DOHH2 (cell line): ENCODE measurements around the gene TRIM75.
"Not testable (repeated sequence)": the region's sequence is repeated elsewhere in the genome, so short reads cannot be mapped to it uniquely, and the experiment has no call there.

Experiments
- H3F3A ChIP-seq: fragments of 200-600 bp; sonication (generic), shearing (Covaris generic); 2 replicates; pipeline ENCODE4 v1.6.0; 2016; ENCODE audit warnings: antibody characterized with exemption, mild to moderate bottlenecking; ENCODE audit not compliant: control insufficient read depth, insufficient read depth
- H3K27ac ChIP-seq: fragments of 200-600 bp; sonication (generic); 2 replicates; pipeline ENCODE4 v1.5.1; 2014; ENCODE audit warnings: low read depth, mild to moderate bottlenecking, low read length, moderate library complexity
- H3K27me3 ChIP-seq: fragments of 200-600 bp; sonication (generic); 2 replicates; pipeline ENCODE4 v1.6.1; 2014; ENCODE audit warnings: mild to moderate bottlenecking, low read length, mixed read lengths; ENCODE audit not compliant: control insufficient read depth
- H3K36me3 ChIP-seq: fragments of 200-600 bp; sonication (generic); 2 replicates; pipeline ENCODE4 v1.6.1; 2014; ENCODE audit warnings: mild to moderate bottlenecking, low read length, moderate library complexity, mixed read lengths; ENCODE audit not compliant: control insufficient read depth
- H3K4me1 ChIP-seq: fragments of 200-600 bp; sonication (generic); 2 replicates; pipeline ENCODE4 v1.6.1; 2014; ENCODE audit warnings: mild to moderate bottlenecking, low read length, mixed read lengths; ENCODE audit not compliant: control insufficient read depth
- H3K4me2 ChIP-seq: fragments of 200-600 bp; sonication (generic); 2 replicates; pipeline ENCODE4 v1.6.0; 2014; ENCODE audit warnings: mild to moderate bottlenecking, low read length, moderate library complexity
- H3K4me3 ChIP-seq: fragments of 200-600 bp; sonication (generic); 2 replicates; pipeline ENCODE4 v1.5.1; 2014; ENCODE audit warnings: mild to moderate bottlenecking, low read length, mixed read lengths
- H3K79me2 ChIP-seq: fragments of 200-600 bp; sonication (generic); 2 replicates; pipeline ENCODE4 v1.6.1; 2014; ENCODE audit warnings: mild to moderate bottlenecking, low read length, mixed read lengths; ENCODE audit not compliant: control insufficient read depth
- H3K9me2 ChIP-seq: fragments of 200-600 bp; sonication (generic); replicated peaks from 2 replicates; pipeline ENCODE4 v1.6.1; 2014; ENCODE audit warnings: mild to moderate bottlenecking, low read length, mixed read lengths; ENCODE audit not compliant: control insufficient read depth
- H3K9me3 ChIP-seq: fragments of 200-600 bp; sonication (generic); 2 replicates; pipeline ENCODE4 v1.6.1; 2014; ENCODE audit warnings: antibody characterized with exemption, low read length, mixed read lengths; ENCODE audit not compliant: control insufficient read depth, insufficient read depth
- H4K20me1 ChIP-seq: fragments of 200-600 bp; sonication (generic); 2 replicates; pipeline ENCODE4 v1.6.0; 2014; ENCODE audit warnings: low read depth, mild to moderate bottlenecking, antibody characterized with exemption, low read length, moderate library complexity; ENCODE audit not compliant: control insufficient read depth, insufficient read depth
- CTCF ChIP-seq: fragments of 200-600 bp; sonication (generic); IDR thresholded peaks from one replicate; pipeline ENCODE4 v1.5.1; 2014; ENCODE audit warnings: antibody characterized with exemption, mild to moderate bottlenecking, low read depth, low read length; ENCODE audit not compliant: poor library complexity, severe bottlenecking
- EZH2phosphoT487 ChIP-seq: fragments of 200-600 bp; sonication (generic); IDR thresholded peaks from 2 replicates; pipeline ENCODE4 v1.6.1; 2017; ENCODE audit warnings: borderline replicate concordance, mild to moderate bottlenecking, antibody characterized with exemption, low read length, moderate library complexity, mixed read lengths

TRIM75 gene

GRCh38 chr4:165079476-165079875 is 25.8 kb downstream of the TRIM75 start:
- TF ChIP-seq EZH2phosphoT487 (no peak), CTCF (no peak)
- no peaks in the 10 kb centered on the region for H4K20me1 ChIP-seq
- H3K79me2 ChIP-seq, result no peaks in the 10 kb centered on the region
- no peaks in the 10 kb centered on the region for H3K9me3 ChIP-seq
- H3K4me1 ChIP-seq, result no peaks in the 10 kb centered on the region
- no peaks in the 10 kb centered on the region for H3K9me2 ChIP-seq
- no peak overlapping the region for H3K27ac ChIP-seq
- peaks cover 15% of the 10 kb centered on the region for H3K36me3 ChIP-seq
- no peak overlapping the region for H3K4me2 ChIP-seq
- H3K27me3 ChIP-seq, result no peaks in the 10 kb centered on the region
- no peak overlapping the region for H3K4me3 ChIP-seq
- no peaks in the 10 kb centered on the region for H3F3A ChIP-seq

GRCh38 chr4:165084787-165085186 is 31.1 kb downstream of the TRIM75 start:
- H3K9me2 ChIP-seq, H3F3A ChIP-seq, H3K9me3 ChIP-seq, H3K79me2 ChIP-seq, H4K20me1 ChIP-seq, H3K4me1 ChIP-seq, H3K27ac ChIP-seq, H3K27me3 ChIP-seq, H3K4me3 ChIP-seq, H3K4me2 ChIP-seq: not testable (repeated sequence)
- H3K36me3 ChIP-seq, result peaks cover 33% of the 10 kb centered on the region

GRCh38 chr4:165085946-165086345 is 32.3 kb downstream of the TRIM75 start:
- Histone ChIP-seq H3K79me2 (no peaks in the 10 kb centered on the region), H4K20me1 (no peaks in the 10 kb centered on the region), H3F3A (no peaks in the 10 kb centered on the region), H3K4me2 (no peak overlapping the region), H3K36me3 (peaks cover 33% of the 10 kb centered on the region), H3K9me3 (no peaks in the 10 kb centered on the region), H3K4me3 (no peak overlapping the region), H3K9me2 (no peaks in the 10 kb centered on the region), H3K4me1 (no peaks in the 10 kb centered on the region), H3K27me3 (no peaks in the 10 kb centered on the region), H3K27ac (no peak overlapping the region)
- TF ChIP-seq CTCF (no peak), EZH2phosphoT487 (no peak)

GRCh38 chr4:165088366-165088765 is 34.7 kb downstream of the TRIM75 start:
- H3K36me3 ChIP-seq, result peaks cover 35% of the 10 kb centered on the region
- no peaks in the 10 kb centered on the region for H3K79me2 ChIP-seq
- TF ChIP-seq CTCF (no peak), EZH2phosphoT487 (no peak)
- H3K27ac ChIP-seq, result no peak overlapping the region
- no peak overlapping the region for H3K4me2 ChIP-seq
- no peak overlapping the region for H3K4me3 ChIP-seq
- no peaks in the 10 kb centered on the region for H3K9me3 ChIP-seq
- H4K20me1 ChIP-seq, result no peaks in the 10 kb centered on the region
- no peaks in the 10 kb centered on the region for H3K27me3 ChIP-seq
- H3F3A ChIP-seq, result no peaks in the 10 kb centered on the region
- H3K4me1 ChIP-seq, result no peaks in the 10 kb centered on the region
- H3K9me2 ChIP-seq, result no peaks in the 10 kb centered on the region

- not testable (repeated sequence) for H3F3A ChIP-seq, H3K27me3 ChIP-seq, H3K79me2 ChIP-seq, H3K9me2 ChIP-seq, H3K4me2 ChIP-seq, H3K9me3 ChIP-seq, H3K27ac ChIP-seq, H4K20me1 ChIP-seq, H3K4me1 ChIP-seq, H3K4me3 ChIP-seq
- H3K36me3 ChIP-seq, result peaks cover 21% of the 10 kb centered on the region
Measured at GRCh38 chr4:165092187-165092586, 38.5 kb downstream of the TRIM75 start.
